Stimulated activated naive CD8-positive, alpha-beta T cell treated with anti-CD3 and anti-CD28 coated beads, Interleukin-15, amount 100 ng/mL, for 72 hours (primary cell): Measurements from ENCODE around the gene TRAPPC4.
"Not testable (repeated sequence)": the region's sequence is repeated elsewhere in the genome, so short reads cannot be mapped to it uniquely, and the experiment has no call there.

Experiments used
- ATAC-seq: fragments of 150-1000 bp; cut with Tn5 transposase; 2 replicates; pipeline ENCODE4 v1.10.0; 2021; ENCODE audit warnings: mild to moderate bottlenecking, moderate library complexity
- DNase-seq, 2 donors: peaks; one replicate each; pipeline ENCODE4 v3.0.0; 2021 to 2022
- H3K27ac Mint-ChIP-seq, 2 donors: one replicate each; pipeline ENCODE4 v1.8.0; 2022; ENCODE audit warnings: mild to moderate bottlenecking in 2 of 2, mixed read lengths in 2 of 2, moderate library complexity in 2 of 2
- H3K27me3 Mint-ChIP-seq: one replicate; pipeline ENCODE4 v1.8.0; 2022; ENCODE audit warnings: mixed read lengths
- H3K4me1 Mint-ChIP-seq: one replicate; pipeline ENCODE4 v1.8.0; 2022; ENCODE audit warnings: mild to moderate bottlenecking, mixed read lengths
- H3K4me3 Mint-ChIP-seq, 2 donors: one replicate each; pipeline ENCODE4 v1.8.0; 2022; ENCODE audit warnings: mild to moderate bottlenecking in 2 of 2, mixed read lengths in 2 of 2, moderate library complexity in 1 of 2
- H3K9me3 Mint-ChIP-seq, 2 donors: one replicate each; pipeline ENCODE4 v1.8.0; 2022; ENCODE audit warnings: mixed read lengths in 2 of 2

TRAPPC4 gene

DNA sequence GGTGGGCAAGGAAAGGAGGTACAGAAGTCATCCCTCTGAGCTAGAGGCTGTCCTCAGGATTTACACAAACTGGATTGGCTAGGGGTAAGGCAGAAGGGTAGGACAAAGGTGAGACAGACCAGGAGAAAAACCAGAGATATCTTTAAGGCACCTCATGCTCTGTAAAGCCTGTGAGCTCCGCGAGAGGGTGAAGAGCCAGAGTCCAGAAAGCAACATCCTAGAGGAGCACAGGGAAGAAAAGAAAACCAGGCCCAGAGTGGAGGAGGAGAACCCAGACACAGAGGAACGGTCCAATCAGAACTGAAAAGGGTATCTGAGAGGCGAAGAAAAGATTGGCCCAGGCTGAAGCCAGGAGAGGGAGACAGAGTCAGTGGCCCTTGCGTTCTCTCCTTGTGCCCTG lies 7.0 kb downstream of the TRAPPC4 start:
- peak overlapping the region in 1 of 2 donors; percentile 72 for H3K27ac Mint-ChIP-seq
- H3K9me3 Mint-ChIP-seq, result no peaks in the 10 kb centered on the region
- peaks cover 89% of the 10 kb centered on the region for H3K4me1 Mint-ChIP-seq
- H3K27me3 Mint-ChIP-seq, result no peaks in the 10 kb centered on the region
- H3K4me3 Mint-ChIP-seq, result no peak overlapping the region
- DNase-seq (no peak), ATAC-seq (no peak)

GRCh38 chr11:119025978-119026766 lies 7.6 kb downstream of the TRAPPC4 start:
- peak overlapping the region in 1 of 2 donors; percentile 83 for H3K27ac Mint-ChIP-seq
- no peak overlapping the region for H3K4me3 Mint-ChIP-seq

GRCh38 chr11:119026970-119027369 lies 8.4 kb downstream of the TRAPPC4 start:
- no peak for DNase-seq
- Mint-ChIP-seq H3K4me1 (peaks cover 78% of the 10 kb centered on the region), H3K27me3 (no peaks in the 10 kb centered on the region), H3K4me3 (no peak overlapping the region), H3K9me3 (no peaks in the 10 kb centered on the region), H3K27ac (no peak overlapping the region)
- no peak for ATAC-seq

More at GRCh38 chr11:119025978-119026766, 7.6 kb downstream of the TRAPPC4 start:
- Mint-ChIP-seq H3K4me1 (peaks cover 86% of the 10 kb centered on the region), H3K9me3 (no peaks in the 10 kb centered on the region), H3K27me3 (no peaks in the 10 kb centered on the region)
- ATAC-seq, result no peak
- no peak for DNase-seq

DNA sequence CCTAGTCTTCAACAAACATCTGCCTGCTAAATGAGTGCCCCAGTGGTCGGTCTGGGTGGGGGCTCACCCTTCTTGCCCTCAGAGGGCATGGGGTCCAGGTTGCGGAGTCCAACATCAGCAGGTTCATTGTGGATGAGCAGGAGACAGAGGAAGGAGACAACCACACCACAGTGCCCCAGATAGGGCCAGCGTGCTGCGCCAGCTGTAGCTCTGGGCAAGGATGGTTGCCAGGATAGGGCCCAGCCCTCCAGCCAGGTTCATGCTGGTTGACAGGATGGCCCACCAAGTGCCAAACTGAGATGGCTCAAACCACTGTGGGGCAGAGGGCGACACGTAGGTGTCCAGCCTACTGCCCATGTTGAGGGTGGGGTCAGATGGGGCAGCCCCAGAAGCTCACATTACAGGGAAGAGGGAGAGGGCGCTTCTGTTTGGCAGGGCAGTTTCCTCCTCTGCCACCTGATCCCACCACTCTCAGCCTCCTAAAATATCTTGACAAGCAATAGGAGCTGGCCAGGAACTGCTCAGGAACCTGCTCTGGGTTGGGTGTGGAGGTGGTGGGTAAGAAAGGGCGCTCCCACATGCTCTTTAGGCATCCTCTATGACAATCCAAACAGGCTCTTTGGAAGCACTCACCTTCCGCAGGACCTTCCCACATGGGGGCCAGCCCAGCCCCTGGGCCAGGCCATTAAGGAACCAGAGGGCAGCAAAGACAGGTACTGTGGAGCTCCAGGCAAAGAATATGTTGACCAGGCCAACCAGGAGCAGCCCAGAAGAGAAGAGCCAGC lies 9.2 kb downstream of the TRAPPC4 start:
- no peak for DNase-seq
- Mint-ChIP-seq H3K9me3 (no peaks in the 10 kb centered on the region), H3K4me1 (peaks cover 72% of the 10 kb centered on the region), H3K27me3 (no peaks in the 10 kb centered on the region), H3K4me3 (peak overlapping the region in 1 of 2 donors; percentile 14), H3K27ac (no peak overlapping the region)
- no peak for ATAC-seq

- ATAC-seq, result no peak
- DNase-seq, result no peak
- H3K4me1 Mint-ChIP-seq, result peaks cover 65% of the 10 kb centered on the region
- peak overlapping the region in 1 of 2 donors; percentile 23 for H3K27ac Mint-ChIP-seq
- H3K4me3 Mint-ChIP-seq, result peak overlapping the region; percentile 77 to 91
- no peaks in the 10 kb centered on the region for H3K9me3 Mint-ChIP-seq
- H3K27me3 Mint-ChIP-seq, result no peaks in the 10 kb centered on the region
These were observed 9.9 kb downstream of the TRAPPC4 start for GRCh38 chr11:119028346-119029068.

GRCh38 chr11:119029069-119029339 lies 10.4 kb downstream of the TRAPPC4 start:
- Mint-ChIP-seq H3K27me3 (no peaks in the 10 kb centered on the region), H3K9me3 (no peaks in the 10 kb centered on the region), H3K4me3 (peak overlapping the region; percentile 77 to 91), H3K4me1 (peaks cover 61% of the 10 kb centered on the region), H3K27ac (peak overlapping the region in 1 of 2 donors; percentile 23)
- no peak for ATAC-seq
- DNase-seq, result no peak

DNA sequence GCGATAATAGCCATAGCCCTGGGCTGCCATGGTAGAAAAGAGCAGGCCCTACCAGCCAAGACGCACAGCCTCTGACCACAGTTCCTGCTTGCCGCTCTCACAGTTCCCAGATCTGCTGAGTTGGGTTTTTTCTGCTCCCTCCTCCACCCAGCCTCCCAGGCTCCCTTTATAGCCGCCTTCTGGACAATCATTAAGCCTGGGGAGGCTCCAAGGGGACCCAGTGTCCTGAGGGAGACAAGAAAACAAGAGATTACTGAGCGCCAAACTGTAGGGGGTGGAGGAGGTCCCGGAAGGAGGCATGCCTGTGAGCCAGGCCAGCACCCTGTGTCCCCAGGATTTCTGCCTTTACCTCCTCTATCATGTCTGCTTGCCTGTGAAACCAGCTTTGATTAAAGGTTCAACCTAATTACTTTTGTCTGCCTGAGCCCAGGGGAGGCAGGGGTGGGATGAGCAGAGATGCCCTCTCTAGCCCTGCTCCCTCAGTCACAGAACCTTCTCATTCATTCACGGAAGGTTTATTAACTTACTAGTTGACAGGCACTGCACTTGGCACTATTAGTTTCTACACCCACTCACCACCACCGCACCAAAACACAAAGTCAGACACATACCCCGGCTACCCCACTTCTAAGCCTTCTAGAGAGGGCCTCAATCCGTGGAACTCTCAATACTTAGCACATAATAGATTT lies 10.9 kb downstream of the TRAPPC4 start:
- H3K27me3 Mint-ChIP-seq, result no peaks in the 10 kb centered on the region
- DNase-seq (peak; percentile 58 to 61), ATAC-seq (peak; percentile 73)
- H3K9me3 Mint-ChIP-seq, result no peaks in the 10 kb centered on the region
- peak overlapping the region; percentile 77 to 91 for H3K4me3 Mint-ChIP-seq
- peaks cover 56% of the 10 kb centered on the region for H3K4me1 Mint-ChIP-seq
- peak overlapping the region; percentile 23 to 66 for H3K27ac Mint-ChIP-seq

- DNase-seq, result peak in 1 of 2 donors; percentile 56
- ATAC-seq, result peak; percentile 68
- Mint-ChIP-seq H3K27me3 (no peaks in the 10 kb centered on the region), H3K27ac (peak overlapping the region; percentile 23 to 66), H3K4me1 (peaks cover 51% of the 10 kb centered on the region), H3K4me3 (peak overlapping the region; percentile 77 to 91), H3K9me3 (no peaks in the 10 kb centered on the region)
These were observed 11.4 kb downstream of the TRAPPC4 start for GRCh38 chr11:119030029-119030328.

DNA sequence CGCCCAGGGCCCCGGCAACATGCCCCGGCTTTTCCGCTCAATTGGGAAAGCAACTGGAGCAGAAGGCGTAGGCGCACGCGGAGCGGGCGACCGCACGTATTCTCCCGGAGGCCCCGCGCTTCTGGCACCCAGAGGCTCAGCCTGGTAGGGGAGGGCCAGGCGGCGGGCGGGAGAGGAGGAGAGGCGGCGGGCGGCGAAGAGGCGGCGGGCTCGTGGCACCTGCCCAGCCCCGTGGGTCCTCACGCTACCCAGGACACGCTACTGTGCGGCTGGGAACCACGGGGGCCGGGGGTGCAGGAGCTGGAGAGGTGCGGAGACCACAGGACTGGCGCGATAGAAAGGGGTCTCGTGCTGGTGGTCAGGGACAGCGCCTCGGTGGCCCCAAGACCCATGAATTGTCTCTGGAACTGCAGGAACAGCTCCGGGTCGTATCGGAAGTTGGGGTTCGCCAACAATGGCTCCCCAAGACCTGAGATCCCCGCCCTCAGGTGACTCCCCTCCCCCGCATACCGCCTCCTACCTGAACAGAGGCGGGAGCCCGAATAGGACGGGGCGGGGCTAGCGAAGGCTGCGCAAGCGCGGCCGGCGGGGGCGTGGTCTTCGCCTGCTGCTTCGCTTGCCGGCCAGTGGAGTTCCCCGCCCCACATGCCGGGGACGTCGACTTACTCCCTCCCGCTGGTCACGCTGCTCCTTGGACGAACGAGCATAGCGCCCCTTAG lies 11.9 kb downstream of the TRAPPC4 start, which contains the start of gene SLC37A4:
Gene SLC37A4 (minus strand): TSS at position 549 of the 719 bp plus-strand sequence.
- no peaks in the 10 kb centered on the region for H3K9me3 Mint-ChIP-seq
- H3K27ac Mint-ChIP-seq, result peak within 1 kb of the TSS; percentile 42 to 66
- ATAC-seq (peak; percentile 85), DNase-seq (peak; percentile 99)
- peaks cover 46% of the 10 kb centered on the region for H3K4me1 Mint-ChIP-seq
- no peaks in the 10 kb centered on the region for H3K27me3 Mint-ChIP-seq
- peak within 1 kb of the TSS; percentile 77 to 91 for H3K4me3 Mint-ChIP-seq

- DNase-seq (no peak), ATAC-seq (no peak)
- H3K27me3 Mint-ChIP-seq, result no peaks in the 10 kb centered on the region
- no peak overlapping the region for H3K27ac Mint-ChIP-seq
- H3K4me3 Mint-ChIP-seq, result no peak overlapping the region
- no peaks in the 10 kb centered on the region for H3K9me3 Mint-ChIP-seq
- H3K4me1 Mint-ChIP-seq, result peaks cover 32% of the 10 kb centered on the region
These were observed 13.3 kb downstream of the TRAPPC4 start for GRCh38 chr11:119031912-119032280.

DNA sequence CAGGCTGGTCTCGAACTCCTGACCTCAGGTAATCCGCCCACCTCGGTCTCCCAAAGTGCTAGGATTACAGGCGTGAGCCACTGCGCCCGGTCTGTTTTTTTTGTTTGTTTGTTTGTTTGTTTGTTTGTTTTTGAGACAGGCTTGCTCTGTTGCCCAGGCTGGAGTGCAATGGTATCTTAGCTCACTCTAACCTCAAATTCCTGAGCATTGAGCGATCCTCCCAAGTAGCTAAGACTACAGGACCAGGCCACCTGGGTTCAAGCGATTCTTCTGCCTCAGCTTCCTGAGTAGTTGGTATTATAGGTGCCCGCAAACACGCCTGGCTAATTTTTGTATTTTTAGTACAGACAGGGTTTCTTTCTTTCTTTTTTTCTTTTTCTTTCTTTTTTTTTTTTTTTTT lies 14.9 kb downstream of the TRAPPC4 start:
- H3K27ac Mint-ChIP-seq, ATAC-seq, H3K4me3 Mint-ChIP-seq, DNase-seq, H3K27me3 Mint-ChIP-seq, H3K9me3 Mint-ChIP-seq: not testable (repeated sequence)
- H3K4me1 Mint-ChIP-seq, result peaks cover 17% of the 10 kb centered on the region

DNA sequence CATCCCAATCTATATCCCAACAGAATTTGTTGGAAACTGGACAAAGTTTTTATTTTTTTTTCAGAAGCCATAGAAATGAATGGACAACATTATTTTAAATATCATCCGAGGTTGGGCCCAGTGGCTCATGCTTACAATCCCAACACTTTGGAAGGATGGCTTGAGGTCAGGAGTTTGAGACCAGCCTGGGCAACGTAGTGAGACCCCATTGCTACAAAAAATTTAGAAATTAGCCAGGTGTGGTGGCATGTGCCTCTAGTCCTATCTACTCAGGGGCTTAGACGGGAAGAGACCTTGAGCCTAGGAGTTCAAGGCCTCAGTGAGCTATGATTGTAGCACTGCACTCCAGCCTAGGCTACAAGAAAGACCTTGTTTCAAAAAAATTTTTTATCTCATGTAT lies 16.2 kb downstream of the TRAPPC4 start:
- Mint-ChIP-seq H3K4me1 (peaks cover 3% of the 10 kb centered on the region), H3K27ac (no peak overlapping the region), H3K9me3 (no peaks in the 10 kb centered on the region), H3K4me3 (no peak overlapping the region), H3K27me3 (no peaks in the 10 kb centered on the region)
- no peak for DNase-seq
- no peak for ATAC-seq

GRCh38 chr11:119038884-119039283 lies 20.3 kb downstream of the TRAPPC4 start:
- no peak for DNase-seq
- Mint-ChIP-seq H3K4me3 (no peak overlapping the region), H3K27ac (no peak overlapping the region), H3K4me1 (peaks cover 9% of the 10 kb centered on the region), H3K9me3 (no peaks in the 10 kb centered on the region), H3K27me3 (no peaks in the 10 kb centered on the region)
- no peak for ATAC-seq

DNA sequence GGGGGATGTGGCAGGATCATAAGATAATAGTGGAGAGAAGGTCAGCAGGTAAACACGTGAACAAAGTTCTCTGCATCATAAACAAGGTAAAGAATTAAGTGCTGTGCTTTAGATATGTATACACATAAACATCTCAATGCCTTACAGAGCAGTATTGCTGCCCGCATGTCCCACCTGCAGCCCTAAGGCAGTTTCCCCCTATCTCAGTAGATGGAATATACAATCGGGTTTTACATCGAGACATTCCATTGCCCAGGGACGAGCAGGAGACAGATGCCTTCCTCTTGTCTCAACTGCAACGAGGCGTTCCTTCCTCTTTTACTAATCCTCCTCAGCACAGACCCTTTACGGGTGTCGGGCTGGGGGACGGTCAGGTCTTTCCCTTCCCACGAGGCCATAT lies 20.9 kb downstream of the TRAPPC4 start:
- not testable (repeated sequence) for DNase-seq, H3K27me3 Mint-ChIP-seq, H3K27ac Mint-ChIP-seq, H3K4me3 Mint-ChIP-seq, H3K4me1 Mint-ChIP-seq, H3K9me3 Mint-ChIP-seq, ATAC-seq
